RWPE2 (cell line): ENCODE results near the gene MYBBP1A.

Experiments
- ATAC-seq: fragments of 200-7000 bp; cut with Tn5 transposase; 3 replicates; pipeline ENCODE4 v1.9.1; 2021; ENCODE audit warnings: low read depth
- DNase-seq: peaks from one replicate; pipeline ENCODE4 v3.0.0-alpha.2; 2020; ENCODE audit warnings: low spot score
- H3K27ac ChIP-seq: fragments of 450-650 bp; 2 replicates; pipeline ENCODE4 v1.5.1; 2017; ENCODE audit warnings: mild to moderate bottlenecking; ENCODE audit not compliant: poor library complexity, severe bottlenecking
- H3K27me3 ChIP-seq: fragments of 250-450 bp; sonication (Bioruptor Pico); 2 replicates; pipeline ENCODE4 v1.5.1; 2021; ENCODE audit warnings: mild to moderate bottlenecking, moderate library complexity; ENCODE audit not compliant: insufficient read depth, poor library complexity, severe bottlenecking
- H3K36me3 ChIP-seq: fragments of 250-450 bp; sonication (Bioruptor Pico); 2 replicates; pipeline ENCODE4 v1.5.1; 2020; ENCODE audit warnings: low read depth, mild to moderate bottlenecking, moderate library complexity
- H3K4me1 ChIP-seq: fragments of 250-450 bp; sonication (Bioruptor Pico); 2 replicates; pipeline ENCODE4 v1.5.1; 2021; ENCODE audit warnings: mild to moderate bottlenecking, moderate library complexity; ENCODE audit not compliant: insufficient read depth, poor library complexity, severe bottlenecking
- H3K4me3 ChIP-seq: fragments of 250-450 bp; sonication (Bioruptor Pico); 2 replicates; pipeline ENCODE4 v1.5.1; 2021; ENCODE audit warnings: mild to moderate bottlenecking, moderate library complexity; ENCODE audit not compliant: severe bottlenecking
- H3K9me3 ChIP-seq: fragments of 250-450 bp; sonication (Bioruptor Pico); 2 replicates; pipeline ENCODE4 v1.5.1; 2021; ENCODE audit warnings: mild to moderate bottlenecking, moderate library complexity; ENCODE audit not compliant: severe bottlenecking
- CTCF ChIP-seq: fragments of 450-650 bp; IDR thresholded peaks from one replicate; pipeline ENCODE4 v1.5.1; 2017; ENCODE audit warnings: mild to moderate bottlenecking, moderate library complexity; ENCODE audit not compliant: poor library complexity, severe bottlenecking

Gene MYBBP1A

GRCh38 chr17:4509401-4509800 lies 45.8 kb downstream of the MYBBP1A start:
- DNase-seq = no peak
- no peak for ATAC-seq
- H3K27ac ChIP-seq = no peak overlapping the region
- no peaks in the 10 kb centered on the region for H3K9me3 ChIP-seq
- no peaks in the 10 kb centered on the region for H3K4me1 ChIP-seq
- H3K4me3 ChIP-seq = no peak overlapping the region
- H3K36me3 ChIP-seq = no peaks in the 10 kb centered on the region
- no peaks in the 10 kb centered on the region for H3K27me3 ChIP-seq
- no peak for TF ChIP-seq CTCF

GRCh38 chr17:4508207-4508606 lies 47.0 kb downstream of the MYBBP1A start:
- Histone ChIP-seq H3K9me3 (no peaks in the 10 kb centered on the region), H3K36me3 (no peaks in the 10 kb centered on the region), H3K27ac (no peak overlapping the region), H3K4me3 (no peak overlapping the region), H3K27me3 (no peaks in the 10 kb centered on the region), H3K4me1 (no peaks in the 10 kb centered on the region)
- TF ChIP-seq CTCF = no peak
- DNase-seq = no peak
- ATAC-seq = no peak

GRCh38 chr17:4507361-4508111 lies 47.6 kb downstream of the MYBBP1A start:
- no peak for TF ChIP-seq CTCF
- Histone ChIP-seq H3K27ac (no peak overlapping the region), H3K9me3 (no peaks in the 10 kb centered on the region), H3K27me3 (no peaks in the 10 kb centered on the region), H3K4me3 (no peak overlapping the region), H3K4me1 (no peaks in the 10 kb centered on the region), H3K36me3 (no peaks in the 10 kb centered on the region)
- ATAC-seq = no peak
- DNase-seq = no peak

GRCh38 chr17:4506892-4507291 lies 48.3 kb downstream of the MYBBP1A start:
- Histone ChIP-seq H3K36me3 (no peaks in the 10 kb centered on the region), H3K27me3 (no peaks in the 10 kb centered on the region), H3K9me3 (no peaks in the 10 kb centered on the region), H3K4me3 (no peak overlapping the region), H3K4me1 (no peaks in the 10 kb centered on the region), H3K27ac (no peak overlapping the region)
- DNase-seq (no peak), ATAC-seq (no peak)
- no peak for TF ChIP-seq CTCF

- H3K9me3 ChIP-seq = no peaks in the 10 kb centered on the region
- no peaks in the 10 kb centered on the region for H3K27me3 ChIP-seq
- H3K4me3 ChIP-seq = no peak overlapping the region
- H3K4me1 ChIP-seq = no peaks in the 10 kb centered on the region
- H3K36me3 ChIP-seq = no peaks in the 10 kb centered on the region
- ATAC-seq (no peak), DNase-seq (no peak)
- H3K27ac ChIP-seq = no peak overlapping the region
- no peak for TF ChIP-seq CTCF
Measured at GRCh38 chr17:4506175-4506813, 48.9 kb downstream of the MYBBP1A start.
